GM21825 (cell line): Measurements from ENCODE around the gene KCNQ1.

Source experiments
- ATAC-seq: cut with Tn5 transposase; IDR thresholded peaks from one replicate; pipeline ENCODE4 v1.9.1; 2021; ENCODE audit warnings: mild to moderate bottlenecking, moderate library complexity; ENCODE audit not compliant: unreplicated experiment

KCNQ1 gene

GRCh38 chr11:2657697-2658284 is 213.0 kb downstream of the KCNQ1 start:
- ATAC-seq, result no peak

- no peak for ATAC-seq
These were observed 215.6 kb downstream of the KCNQ1 start for GRCh38 chr11:2660357-2660939.

- ATAC-seq, result no peak
These were observed 216.6 kb downstream of the KCNQ1 start for GRCh38 chr11:2661173-2662023.

- ATAC-seq, result no peak
These were observed 217.2 kb downstream of the KCNQ1 start for GRCh38 chr11:2662024-2662312.

- ATAC-seq, result no peak
These were observed 217.9 kb downstream of the KCNQ1 start for GRCh38 chr11:2662430-2663299.

- ATAC-seq, result no peak
These were observed 218.7 kb downstream of the KCNQ1 start for GRCh38 chr11:2663506-2663905.

- no peak for ATAC-seq
These were observed 219.1 kb downstream of the KCNQ1 start for GRCh38 chr11:2663915-2664314.

- no peak for ATAC-seq
These were observed 219.6 kb downstream of the KCNQ1 start for GRCh38 chr11:2664376-2664775.

- ATAC-seq, result no peak
These were observed 220.2 kb downstream of the KCNQ1 start for GRCh38 chr11:2664791-2665525.

- no peak for ATAC-seq
These were observed 221.0 kb downstream of the KCNQ1 start for GRCh38 chr11:2665526-2666400.

GRCh38 chr11:2666401-2666741 is 221.6 kb downstream of the KCNQ1 start:
- ATAC-seq, result no peak

GRCh38 chr11:2666828-2667570 is 222.2 kb downstream of the KCNQ1 start:
- no peak for ATAC-seq

- no peak for ATAC-seq
These were observed 223.1 kb downstream of the KCNQ1 start for GRCh38 chr11:2667940-2668339.

GRCh38 chr11:2668876-2669275 is 224.1 kb downstream of the KCNQ1 start:
- no peak for ATAC-seq

GRCh38 chr11:2669634-2670469 is 225.0 kb downstream of the KCNQ1 start:
- ATAC-seq, result no peak

GRCh38 chr11:2670541-2671100 is 225.8 kb downstream of the KCNQ1 start:
- ATAC-seq, result no peak

GRCh38 chr11:2671748-2672147 is 226.9 kb downstream of the KCNQ1 start:
- no peak for ATAC-seq
